Activated CD4-positive, alpha-beta T cell treated with anti-CD3 and anti-CD28 coated beads for 48 hours (primary cell): Measurements from ENCODE around the gene LAGE3.
"Not testable (repeated sequence)": the region's sequence is repeated elsewhere in the genome, so short reads cannot be mapped to it uniquely, and the experiment has no call there.

Experiments
- DNase-seq: peaks from one replicate; pipeline ENCODE4 v3.0.0-alpha.2; 2020

Gene LAGE3

GRCh38 chrX:154501423-154501822 lies 22.3 kb upstream of the LAGE3 start:
- not testable (repeated sequence) for DNase-seq

DNA sequence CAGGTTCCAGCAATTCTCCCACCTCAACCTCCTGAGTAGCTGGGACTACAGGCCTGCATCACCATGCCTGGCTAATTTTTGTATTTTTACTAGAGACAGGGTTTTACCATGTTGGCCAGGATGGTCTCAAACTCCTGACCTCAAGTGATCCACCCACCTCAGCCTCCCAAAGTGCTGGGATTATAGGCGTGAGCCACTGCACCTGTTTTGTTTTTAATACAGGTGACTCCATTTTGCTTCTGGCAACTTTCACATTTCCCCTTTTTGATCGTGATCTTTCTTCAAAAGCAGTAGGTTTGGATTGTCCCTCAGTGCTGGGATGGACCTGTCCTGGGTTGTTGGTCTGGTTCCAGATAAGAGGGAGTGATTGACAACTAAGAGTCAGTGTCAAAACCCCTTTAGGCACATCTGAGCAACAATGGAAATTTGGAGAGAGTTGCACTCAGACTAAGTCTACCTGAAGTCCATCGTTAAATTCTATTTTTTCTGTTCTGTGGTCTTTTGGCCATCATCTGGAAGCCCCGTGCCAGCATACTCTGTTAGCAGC lies 17.6 kb upstream of the LAGE3 start:
- not testable (repeated sequence) for DNase-seq

GRCh38 chrX:154495472-154495922 lies 16.4 kb upstream of the LAGE3 start:
- no peak for DNase-seq

DNA sequence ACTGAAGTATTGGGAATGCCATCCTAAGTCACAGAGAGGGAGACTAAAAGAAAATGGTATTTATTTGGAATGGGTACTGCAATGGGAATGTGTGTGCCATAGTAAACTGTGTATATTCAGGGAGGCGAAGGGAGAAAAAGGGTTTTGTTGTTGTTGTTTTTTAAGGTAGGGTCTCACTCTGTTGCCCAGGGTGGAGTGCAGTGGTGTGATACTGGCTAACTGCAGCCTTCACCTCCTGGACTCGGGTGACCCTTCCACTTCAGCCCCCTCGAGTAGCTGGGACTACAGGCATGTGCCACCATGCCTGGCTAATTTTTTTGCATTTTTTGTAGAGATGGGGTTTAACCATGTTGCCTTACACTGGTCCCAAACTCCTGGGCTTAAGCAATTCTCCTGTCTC lies 15.6 kb upstream of the LAGE3 start:
- no peak for DNase-seq

GRCh38 chrX:154490414-154491083 lies 11.5 kb upstream of the LAGE3 start, which contains the start of gene SLC10A3:
SLC10A3 (minus strand) TSS chrX:154490629; CDS start chrX:154488940, 1,689 bp downstream.
- peak; percentile 91 for DNase-seq

GRCh38 chrX:154490021-154490413 lies 10.9 kb upstream of the LAGE3 start:
- peak; percentile 45 for DNase-seq

GRCh38 chrX:154489182-154489581 lies 10.1 kb upstream of the LAGE3 start:
- no peak for DNase-seq

- no peak for DNase-seq
Observed at GRCh38 chrX:154488336-154489075, 9.4 kb upstream of the LAGE3 start.

- DNase-seq, result no peak
Observed at GRCh38 chrX:154487518-154488290, 8.6 kb upstream of the LAGE3 start.

DNA sequence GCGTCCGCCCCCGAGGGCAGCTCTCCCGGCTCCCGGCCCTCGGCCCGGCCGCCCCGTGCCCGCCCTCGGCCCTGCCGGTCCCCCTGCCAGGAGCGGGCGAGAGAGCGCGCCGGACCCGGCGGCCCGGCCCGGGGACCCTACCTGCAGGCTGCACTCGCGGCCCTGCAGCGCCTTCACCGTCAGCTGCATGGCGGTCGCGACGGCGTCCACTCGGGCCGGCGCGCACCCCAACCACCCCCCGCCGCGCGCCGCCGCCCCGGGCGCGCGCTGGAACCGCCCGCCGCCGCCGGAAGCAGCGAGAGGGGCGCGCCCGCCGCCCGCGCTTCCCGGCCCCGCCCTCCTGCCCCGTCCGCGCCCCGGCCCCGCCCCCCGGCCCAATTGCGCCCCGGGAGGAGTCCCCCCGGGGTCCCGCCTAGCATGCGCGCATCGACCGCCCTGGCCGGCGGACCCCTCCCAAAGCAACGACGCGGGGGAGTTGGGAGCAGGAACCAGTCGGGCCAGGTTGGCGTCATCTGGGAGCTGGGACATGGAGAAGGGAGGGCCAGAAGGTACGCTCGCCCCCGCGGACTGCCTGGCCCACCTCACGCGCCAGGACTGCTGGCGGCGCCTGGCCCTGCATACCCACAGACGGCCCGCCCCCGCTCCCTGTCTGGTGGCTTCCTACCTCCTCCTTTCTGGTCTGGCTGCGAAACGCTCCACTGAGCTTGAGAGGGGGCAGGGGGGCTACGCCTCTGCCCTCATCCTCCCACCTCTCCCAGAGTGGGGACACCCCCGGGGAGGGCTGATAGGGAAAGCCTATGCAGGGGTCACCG lies 7.5 kb upstream of the LAGE3 start, which contains the start of gene UBL4A:
Gene UBL4A (minus strand): TSS at position 220 of the 812 bp plus-strand sequence. CDS start 31 bp downstream, at position 189.
- DNase-seq, result peak; percentile 57

- DNase-seq, result peak; percentile 43
Observed at GRCh38 chrX:154486052-154486395, 6.9 kb upstream of the LAGE3 start.

- no peak for DNase-seq
Observed at GRCh38 chrX:154485150-154486051, 6.3 kb upstream of the LAGE3 start.

GRCh38 chrX:154484255-154485149 lies 5.4 kb upstream of the LAGE3 start:
- DNase-seq, result no peak

DNA sequence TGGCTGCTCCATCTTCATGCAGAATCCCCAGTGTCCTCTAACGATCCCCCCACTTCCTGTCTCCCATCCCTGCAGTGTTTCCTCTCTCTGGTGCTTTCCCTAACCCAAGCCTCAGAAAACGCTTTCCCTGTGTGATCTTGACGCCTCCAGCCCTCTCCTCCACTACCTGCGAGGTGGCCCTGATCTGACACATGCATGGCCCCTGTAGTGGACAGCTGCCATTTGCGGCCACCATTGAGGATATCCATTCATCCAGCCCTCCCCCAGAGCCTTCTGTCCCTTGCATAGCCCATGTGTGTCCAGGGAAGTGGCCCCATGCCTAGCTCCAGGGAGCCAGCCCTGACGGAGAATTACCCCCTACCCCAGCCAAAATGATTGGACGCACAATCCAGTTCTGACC lies 4.2 kb upstream of the LAGE3 start:
- DNase-seq, result no peak

DNA sequence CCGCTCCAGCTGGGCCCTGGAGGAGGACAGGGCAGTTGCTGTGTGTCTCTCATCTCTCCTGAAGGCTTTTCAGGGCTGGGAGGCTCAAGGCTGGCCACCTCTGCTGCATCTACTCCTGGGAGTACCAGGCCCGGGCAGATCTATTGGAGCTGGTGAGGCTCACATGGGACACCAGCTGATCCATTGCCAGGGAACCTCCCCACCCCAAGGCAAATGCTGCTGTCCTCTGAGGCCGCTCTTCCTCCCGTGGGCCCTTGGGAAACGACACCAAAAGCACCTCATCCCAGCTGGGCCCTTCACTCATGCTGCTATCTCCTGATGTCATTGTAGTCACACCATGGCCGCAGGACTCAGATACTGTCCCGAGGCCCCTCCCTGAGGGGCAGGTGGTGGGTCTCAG lies 3.7 kb upstream of the LAGE3 start:
- no peak for DNase-seq

DNA sequence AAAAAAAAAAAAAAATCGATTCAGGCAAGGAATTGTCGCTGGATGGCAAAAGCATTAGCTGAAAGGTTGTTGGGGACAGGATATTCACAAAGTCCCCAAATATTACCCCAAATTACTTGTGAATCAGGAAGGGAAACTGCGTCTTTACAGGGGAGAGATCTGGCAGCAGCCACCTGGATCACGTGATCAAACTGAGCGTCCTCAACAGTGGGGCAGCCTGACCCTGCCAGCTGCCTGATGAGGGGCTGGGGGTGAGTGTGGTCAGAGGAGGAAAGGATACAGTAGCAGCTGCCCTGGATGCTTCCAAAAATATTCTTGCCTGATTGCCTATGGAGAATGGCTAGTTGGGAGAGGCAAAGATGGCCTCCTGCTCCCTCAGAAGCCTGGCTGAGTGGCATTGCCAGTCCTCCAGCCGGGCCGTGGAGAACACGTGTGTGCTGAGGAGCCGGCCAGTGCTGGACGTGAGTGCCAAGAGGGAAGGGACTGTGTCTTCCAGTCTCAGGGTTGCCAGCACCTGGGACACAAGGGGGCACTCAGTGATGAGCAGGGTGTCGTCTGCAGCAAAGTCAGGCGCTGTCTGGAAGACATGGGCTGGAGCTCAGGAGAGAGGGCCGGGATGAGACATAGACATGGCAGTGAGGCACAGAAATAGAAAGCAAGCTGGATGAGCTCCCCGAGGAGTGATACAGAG lies 3.0 kb upstream of the LAGE3 start:
- no peak for DNase-seq

DNA sequence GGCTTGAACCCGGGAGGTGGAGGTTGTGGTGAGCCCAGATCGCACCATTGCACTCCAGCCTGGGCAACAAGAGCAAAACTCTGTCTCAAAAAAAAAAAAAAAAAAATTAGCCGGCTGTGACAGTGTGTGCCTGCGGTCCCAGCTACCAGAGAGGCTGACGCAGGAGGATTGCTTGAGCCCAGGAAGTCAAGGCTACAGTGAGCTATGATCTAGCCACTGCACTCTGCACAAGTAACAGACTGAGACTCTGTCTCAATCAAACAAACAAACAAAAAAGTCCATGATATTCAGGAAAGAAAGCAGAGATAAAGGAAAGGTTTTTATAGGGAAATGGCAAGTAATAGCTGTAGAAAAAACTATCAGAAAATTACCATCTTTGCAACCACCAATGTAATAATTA lies 2.1 kb upstream of the LAGE3 start:
- no peak for DNase-seq

DNA sequence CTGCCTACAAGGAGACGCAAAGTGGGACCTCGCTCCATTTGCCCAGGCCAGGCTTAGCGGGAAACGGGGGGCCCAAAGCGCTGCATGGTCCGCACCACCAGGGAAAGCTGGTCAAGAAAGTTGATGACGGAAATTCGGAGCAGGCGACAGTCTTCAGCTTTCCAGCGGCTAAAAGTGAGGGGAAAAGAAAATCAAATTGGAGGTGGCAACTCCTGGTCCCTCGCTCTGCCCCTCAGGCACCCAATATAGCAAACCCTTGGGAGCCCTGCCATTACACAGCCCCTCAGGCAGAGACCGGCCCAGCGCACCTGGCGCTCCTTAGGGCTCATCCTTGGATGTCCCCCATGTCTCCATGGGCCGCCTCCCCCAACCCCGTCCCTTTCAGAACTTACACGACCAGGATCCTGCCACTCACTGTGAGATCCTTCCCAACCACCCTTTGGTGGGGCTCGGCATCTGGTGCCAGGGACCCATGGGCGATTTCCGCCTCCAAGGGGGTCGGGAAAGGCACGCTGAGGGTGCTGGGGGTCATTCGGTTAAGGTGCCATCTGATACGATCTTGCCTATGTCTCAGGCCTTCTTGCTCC lies 1.1 kb downstream of the LAGE3 start:
- no peak for DNase-seq

GRCh38 chrX:154476821-154477220 lies 2.3 kb downstream of the LAGE3 start:
- no peak for DNase-seq
